Lower leg skin (tissue), 3 donors: ENCODE measurements around the gene TMEM89.

Experiments
- POLR2A ChIP-seq, 2 donors: fragments of 450-650 bp; IDR thresholded peaks; one replicate each; pipeline ENCODE4 v1.6.1; 2016 to 2017; ENCODE audit warnings: antibody characterized with exemption in 2 of 2, mild to moderate bottlenecking in 1 of 2, moderate library complexity in 1 of 2
- TF ChIP-seq, protein P1 (sequence below), 3 donors: fragments of 450-650 bp; IDR thresholded peaks; one replicate each; pipeline ENCODE4 v1.5.1; 2016; ENCODE audit warnings: antibody characterized with exemption in 3 of 3, mild to moderate bottlenecking in 3 of 3, moderate library complexity in 2 of 3

GRCh38 chr3:48575366-48575765 is 46.2 kb downstream of the TMEM89 start:
- TF ChIP-seq, protein P1, sequence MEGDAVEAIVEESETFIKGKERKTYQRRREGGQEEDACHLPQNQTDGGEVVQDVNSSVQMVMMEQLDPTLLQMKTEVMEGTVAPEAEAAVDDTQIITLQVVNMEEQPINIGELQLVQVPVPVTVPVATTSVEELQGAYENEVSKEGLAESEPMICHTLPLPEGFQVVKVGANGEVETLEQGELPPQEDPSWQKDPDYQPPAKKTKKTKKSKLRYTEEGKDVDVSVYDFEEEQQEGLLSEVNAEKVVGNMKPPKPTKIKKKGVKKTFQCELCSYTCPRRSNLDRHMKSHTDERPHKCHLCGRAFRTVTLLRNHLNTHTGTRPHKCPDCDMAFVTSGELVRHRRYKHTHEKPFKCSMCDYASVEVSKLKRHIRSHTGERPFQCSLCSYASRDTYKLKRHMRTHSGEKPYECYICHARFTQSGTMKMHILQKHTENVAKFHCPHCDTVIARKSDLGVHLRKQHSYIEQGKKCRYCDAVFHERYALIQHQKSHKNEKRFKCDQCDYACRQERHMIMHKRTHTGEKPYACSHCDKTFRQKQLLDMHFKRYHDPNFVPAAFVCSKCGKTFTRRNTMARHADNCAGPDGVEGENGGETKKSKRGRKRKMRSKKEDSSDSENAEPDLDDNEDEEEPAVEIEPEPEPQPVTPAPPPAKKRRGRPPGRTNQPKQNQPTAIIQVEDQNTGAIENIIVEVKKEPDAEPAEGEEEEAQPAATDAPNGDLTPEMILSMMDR (IDR thresholded peaks at IDR 0.05), result no peak
- no peak for TF ChIP-seq POLR2A (IDR thresholded peaks at IDR 0.05)
